ENCODE data around the gene PKHD1. TPM values are rescaled to one million over a fixed set of nuclear protein-coding genes. Genes with fewer than 3 reads are reported as not detected.

Gene PKHD1
- total RNA-seq, 1 donor from 2014 or later, result not detected

DNA sequence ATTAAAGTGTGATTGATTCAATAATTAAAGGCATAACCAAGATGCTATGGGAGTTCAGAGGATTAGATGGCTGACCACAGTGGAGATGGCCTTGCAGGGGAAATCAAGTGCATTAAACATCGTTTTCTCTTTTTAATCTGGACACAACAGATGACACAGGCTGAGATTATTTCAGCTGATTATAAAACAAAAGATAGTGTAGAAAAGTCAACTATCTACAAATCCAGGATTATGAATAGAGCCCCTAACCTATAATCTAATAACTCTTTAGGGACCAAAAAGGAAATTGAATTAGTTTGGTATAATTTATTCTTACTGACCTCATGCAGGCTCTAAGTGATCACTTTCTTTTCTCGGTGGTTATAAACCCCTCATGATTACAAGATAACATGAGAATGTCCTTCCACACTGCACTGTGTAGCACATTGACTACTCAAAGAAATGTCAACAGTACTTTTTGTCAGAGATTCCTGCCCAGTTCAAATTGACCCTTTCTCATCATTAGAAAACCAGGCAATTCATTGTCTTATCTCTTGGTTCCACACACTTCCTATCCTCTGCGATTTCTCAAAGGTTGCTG, 122.1 kb downstream of the PKHD1 start:
- TF ChIP-seq, protein P1, sequence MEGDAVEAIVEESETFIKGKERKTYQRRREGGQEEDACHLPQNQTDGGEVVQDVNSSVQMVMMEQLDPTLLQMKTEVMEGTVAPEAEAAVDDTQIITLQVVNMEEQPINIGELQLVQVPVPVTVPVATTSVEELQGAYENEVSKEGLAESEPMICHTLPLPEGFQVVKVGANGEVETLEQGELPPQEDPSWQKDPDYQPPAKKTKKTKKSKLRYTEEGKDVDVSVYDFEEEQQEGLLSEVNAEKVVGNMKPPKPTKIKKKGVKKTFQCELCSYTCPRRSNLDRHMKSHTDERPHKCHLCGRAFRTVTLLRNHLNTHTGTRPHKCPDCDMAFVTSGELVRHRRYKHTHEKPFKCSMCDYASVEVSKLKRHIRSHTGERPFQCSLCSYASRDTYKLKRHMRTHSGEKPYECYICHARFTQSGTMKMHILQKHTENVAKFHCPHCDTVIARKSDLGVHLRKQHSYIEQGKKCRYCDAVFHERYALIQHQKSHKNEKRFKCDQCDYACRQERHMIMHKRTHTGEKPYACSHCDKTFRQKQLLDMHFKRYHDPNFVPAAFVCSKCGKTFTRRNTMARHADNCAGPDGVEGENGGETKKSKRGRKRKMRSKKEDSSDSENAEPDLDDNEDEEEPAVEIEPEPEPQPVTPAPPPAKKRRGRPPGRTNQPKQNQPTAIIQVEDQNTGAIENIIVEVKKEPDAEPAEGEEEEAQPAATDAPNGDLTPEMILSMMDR (IDR thresholded peaks at IDR 0.05), result no peak
- Mint-ChIP-seq H3K9me3 (ENCODE audit: low read depth) (peaks cover 4% of the 10 kb centered on the region), H3K4me3 (ENCODE audit: unreplicated experiment) (no peak overlapping the region), H3K36me3 (ENCODE audit: low read depth) (no peaks in the 10 kb centered on the region), H3K27ac (ENCODE audit: unreplicated experiment) (no peak overlapping the region), H3K27me3 (ENCODE audit: low read depth) (peaks cover 41% of the 10 kb centered on the region), H3K4me1 (ENCODE audit: low read depth) (no peaks in the 10 kb centered on the region)
- DNase-seq (ENCODE audit: low spot score), result no peak

DNA sequence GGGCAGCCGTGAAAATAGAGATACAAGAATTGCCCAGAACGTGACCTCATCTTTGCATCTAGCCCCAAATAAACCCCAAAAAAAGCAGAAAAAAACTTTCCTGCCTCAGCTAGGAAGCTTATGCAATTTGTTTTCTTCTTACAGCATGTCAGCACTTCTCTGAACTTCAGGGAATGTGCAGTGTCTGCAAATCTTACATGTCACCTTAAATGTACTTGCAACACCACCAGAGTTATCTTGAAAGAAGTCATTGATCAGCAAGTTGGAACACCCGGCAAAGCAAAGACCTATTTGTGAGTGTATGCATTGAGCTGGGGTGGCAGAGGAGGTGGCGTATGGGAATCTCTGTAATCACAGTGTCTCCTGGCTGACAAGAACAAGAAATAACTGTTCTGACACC, 123.4 kb downstream of the PKHD1 start:
- TF ChIP-seq, protein P1 (IDR thresholded peaks at IDR 0.05), result no peak
- Mint-ChIP-seq H3K36me3 (ENCODE audit: low read depth) (no peaks in the 10 kb centered on the region), H3K4me3 (ENCODE audit: unreplicated experiment) (no peak overlapping the region), H3K4me1 (ENCODE audit: low read depth) (no peaks in the 10 kb centered on the region), H3K27ac (ENCODE audit: unreplicated experiment) (no peak overlapping the region), H3K27me3 (ENCODE audit: low read depth) (peaks cover 39% of the 10 kb centered on the region), H3K9me3 (ENCODE audit: low read depth) (no peaks in the 10 kb centered on the region)
- no peak for DNase-seq (ENCODE audit: low spot score)

DNA sequence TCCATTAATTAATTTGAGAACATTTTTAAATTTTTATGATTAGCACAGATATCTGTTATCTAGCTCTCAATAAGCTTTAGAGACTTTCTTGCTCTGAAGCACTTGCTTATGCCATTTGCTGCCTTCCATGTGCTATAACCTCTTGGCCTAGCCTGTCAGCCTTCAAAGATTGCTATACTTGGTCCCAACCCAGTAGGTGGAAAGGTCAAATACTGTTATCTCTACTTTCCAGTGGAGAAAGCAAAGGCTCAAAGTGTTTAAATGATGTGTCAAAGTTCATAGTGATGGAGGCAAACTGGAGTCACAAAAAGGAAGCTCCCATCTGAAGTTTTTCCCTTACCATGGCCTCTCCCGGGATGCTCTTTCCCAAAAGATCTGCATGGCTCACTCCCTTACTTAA, 125.1 kb downstream of the PKHD1 start:
- Mint-ChIP-seq H3K27me3 (ENCODE audit: low read depth) (peaks cover 39% of the 10 kb centered on the region), H3K9me3 (ENCODE audit: low read depth) (no peaks in the 10 kb centered on the region), H3K27ac (ENCODE audit: unreplicated experiment) (no peak overlapping the region), H3K36me3 (ENCODE audit: low read depth) (no peaks in the 10 kb centered on the region), H3K4me1 (ENCODE audit: low read depth) (no peaks in the 10 kb centered on the region), H3K4me3 (ENCODE audit: unreplicated experiment) (no peak overlapping the region)
- DNase-seq (ENCODE audit: low spot score), result no peak
- TF ChIP-seq, protein P1 (IDR thresholded peaks at IDR 0.05), result no peak

DNA sequence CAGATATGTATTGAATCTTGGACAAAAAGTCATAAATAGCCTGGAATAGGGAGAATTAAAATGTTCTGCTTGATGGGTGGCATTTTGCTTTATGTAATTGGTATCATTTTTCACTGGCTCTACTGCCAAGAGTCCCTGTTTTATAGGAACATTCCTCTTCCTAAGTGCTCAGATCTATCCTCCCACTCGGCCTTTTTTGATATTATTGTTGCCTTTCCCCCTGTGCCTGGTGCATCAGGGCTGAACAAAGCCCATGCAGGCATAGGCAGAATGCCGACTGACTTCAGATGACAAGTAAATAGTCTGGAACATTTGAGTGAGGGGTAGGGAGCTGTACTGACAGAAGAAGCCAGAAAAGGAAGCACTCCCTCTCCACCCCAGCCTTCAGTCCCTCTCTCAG, 127.0 kb downstream of the PKHD1 start:
- DNase-seq (ENCODE audit: low spot score), result no peak
- TF ChIP-seq, protein P1 (IDR thresholded peaks at IDR 0.05), result no peak
- Mint-ChIP-seq H3K36me3 (ENCODE audit: low read depth) (no peaks in the 10 kb centered on the region), H3K4me3 (ENCODE audit: unreplicated experiment) (no peak overlapping the region), H3K9me3 (ENCODE audit: low read depth) (no peaks in the 10 kb centered on the region), H3K27me3 (ENCODE audit: low read depth) (peaks cover 25% of the 10 kb centered on the region), H3K27ac (ENCODE audit: unreplicated experiment) (no peak overlapping the region), H3K4me1 (ENCODE audit: low read depth) (no peaks in the 10 kb centered on the region)

DNA sequence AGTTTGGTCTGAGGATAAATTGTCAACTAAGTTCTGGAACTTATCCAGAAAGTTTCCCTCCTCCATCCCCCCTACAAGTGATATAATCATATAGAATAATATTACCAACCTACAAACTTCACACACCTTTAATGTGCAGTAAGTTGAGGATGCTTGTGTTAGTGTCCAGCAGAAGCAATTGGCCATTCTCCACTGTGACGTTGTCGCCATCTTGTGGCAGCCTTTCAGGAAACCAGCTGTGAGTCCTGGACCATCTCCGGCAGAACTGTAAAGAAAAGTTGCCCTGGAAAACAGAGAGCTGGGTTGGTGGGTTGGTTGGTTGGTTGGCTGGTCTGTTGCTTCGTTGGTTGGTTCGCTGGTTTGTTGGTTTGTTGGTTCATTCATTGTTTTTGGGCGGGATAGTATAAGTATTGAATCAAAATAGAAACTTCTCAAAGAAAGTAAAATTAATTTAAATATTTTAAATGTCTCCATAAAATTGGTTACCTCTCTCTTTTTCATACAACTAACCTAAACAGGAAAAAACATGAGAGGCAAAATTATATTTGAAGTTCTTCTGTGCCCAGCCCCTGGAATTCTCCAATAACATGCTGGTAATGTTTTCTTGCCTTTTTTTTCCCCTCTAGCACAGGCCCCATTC, 127.5 kb downstream of the PKHD1 start:
- DNase-seq (ENCODE audit: low spot score), result no peak
- H3K4me1 Mint-ChIP-seq (ENCODE audit: low read depth), result no peaks in the 10 kb centered on the region
- no peak overlapping the region for H3K27ac Mint-ChIP-seq (ENCODE audit: unreplicated experiment)
- TF ChIP-seq, protein P1 (IDR thresholded peaks at IDR 0.05), result peak; percentile 94
- no peaks in the 10 kb centered on the region for H3K9me3 Mint-ChIP-seq (ENCODE audit: low read depth)
- no peaks in the 10 kb centered on the region for H3K36me3 Mint-ChIP-seq (ENCODE audit: low read depth)
- peaks cover 25% of the 10 kb centered on the region for H3K27me3 Mint-ChIP-seq (ENCODE audit: low read depth)
- no peak overlapping the region for H3K4me3 Mint-ChIP-seq (ENCODE audit: unreplicated experiment)
